CD1c-positive myeloid dendritic cell (primary cell): ENCODE data around the gene DZANK1.
"Not testable (repeated sequence)": the region's sequence is repeated elsewhere in the genome, so short reads cannot be mapped to it uniquely, and the experiment has no call there.

ENCODE experiments used
- DNase-seq: peaks from one replicate; pipeline ENCODE4 v3.0.0-alpha.2; 2016; ENCODE audit errors: extremely low spot score

Gene DZANK1

DNA sequence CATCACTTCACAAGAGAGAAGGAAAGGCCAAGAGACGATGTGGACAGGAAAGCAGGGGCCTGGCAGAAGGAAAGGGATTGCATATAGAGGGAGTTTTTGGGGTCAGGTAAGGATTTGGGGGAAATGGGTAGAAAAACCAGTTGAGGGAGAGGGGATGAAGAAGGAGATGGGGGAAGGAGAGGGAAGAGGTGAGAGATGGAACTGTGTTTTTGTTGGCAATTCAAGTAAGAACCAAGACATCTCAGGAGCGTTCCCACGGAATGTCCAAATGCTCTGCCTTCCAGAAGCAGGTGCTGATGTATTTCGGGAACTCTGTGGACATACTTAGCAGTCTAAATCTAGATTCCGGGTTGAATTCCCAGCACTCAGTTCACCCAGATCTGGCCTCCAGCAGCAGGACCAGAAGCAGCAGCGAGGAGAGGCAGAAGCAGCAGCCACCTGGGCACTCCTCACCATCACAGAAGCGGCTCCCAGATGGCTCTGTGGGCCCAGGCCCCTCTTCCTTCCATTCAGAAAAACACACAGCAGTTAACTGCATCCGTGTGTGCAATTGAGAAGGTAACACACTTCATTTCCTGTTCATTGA lies 88.8 kb downstream of the DZANK1 start:
- no peak for DNase-seq

- DNase-seq = not testable (repeated sequence)
Measured at GRCh38 chr20:18375551-18375950, 91.3 kb downstream of the DZANK1 start.

- DNase-seq = no peak
Measured at GRCh38 chr20:18372296-18372695, 94.5 kb downstream of the DZANK1 start.

DNA sequence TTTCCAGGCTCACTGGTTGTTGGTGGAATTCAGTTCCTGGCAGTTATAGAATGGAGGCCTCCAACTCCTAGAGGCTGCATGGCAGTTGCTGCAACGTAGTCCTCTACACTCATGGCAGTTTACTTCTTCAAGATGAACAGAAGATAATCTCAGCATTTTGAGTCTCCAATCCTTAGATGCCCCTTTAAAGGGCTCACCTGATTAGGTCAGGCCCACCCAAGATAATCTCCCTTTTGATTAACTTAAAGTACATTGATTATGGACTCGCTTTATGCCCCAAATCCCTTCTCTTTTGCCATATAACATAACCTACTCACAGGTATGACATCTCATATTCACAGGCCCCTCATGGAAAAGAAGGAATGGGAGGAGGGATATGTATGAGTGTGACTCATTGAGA lies 102.1 kb downstream of the DZANK1 start:
- no peak for DNase-seq

DNA sequence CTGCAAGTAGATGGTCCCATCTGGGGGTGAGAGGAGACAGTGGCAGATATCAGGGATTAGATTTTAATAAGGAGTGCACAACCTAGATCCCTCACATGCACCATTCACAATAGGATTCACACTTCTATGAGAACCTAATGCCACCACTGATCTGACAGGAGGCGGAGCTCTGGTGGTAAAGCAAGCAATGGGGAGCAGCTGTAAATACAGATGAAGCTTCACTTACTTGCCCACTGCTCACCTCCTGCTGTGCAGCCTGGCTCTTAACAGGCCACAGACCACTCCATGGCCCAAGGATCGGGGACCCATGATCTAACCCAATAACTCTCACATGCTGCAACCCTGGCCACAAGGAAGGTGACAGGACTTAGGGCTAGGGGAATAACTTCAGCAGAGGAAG lies 103.1 kb downstream of the DZANK1 start:
- DNase-seq = no peak

- DNase-seq = no peak
Measured at GRCh38 chr20:18362916-18363315, 103.9 kb downstream of the DZANK1 start.

DNA sequence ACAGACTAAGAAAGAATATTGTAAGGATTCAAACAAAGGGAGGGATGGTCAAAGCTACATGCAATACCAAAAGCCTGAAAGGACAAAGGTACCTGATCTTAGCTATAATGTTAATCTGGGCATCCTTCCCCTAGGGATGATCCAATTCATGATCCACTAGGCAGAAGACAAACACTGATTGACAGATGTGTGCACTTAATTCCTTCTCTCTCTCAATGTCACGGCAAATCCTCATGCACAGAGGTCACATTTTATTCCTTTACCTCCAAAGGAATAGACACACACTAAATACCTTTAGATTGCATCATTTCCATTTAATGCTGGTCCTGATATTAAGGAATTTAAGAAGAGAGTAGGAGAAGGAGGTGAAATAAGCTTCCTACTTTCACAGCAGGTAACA lies 105.2 kb downstream of the DZANK1 start:
- no peak for DNase-seq

- no peak for DNase-seq
Measured at GRCh38 chr20:18360635-18361034, 106.2 kb downstream of the DZANK1 start.

GRCh38 chr20:18359854-18360253 lies 107.0 kb downstream of the DZANK1 start:
- DNase-seq = no peak

DNA sequence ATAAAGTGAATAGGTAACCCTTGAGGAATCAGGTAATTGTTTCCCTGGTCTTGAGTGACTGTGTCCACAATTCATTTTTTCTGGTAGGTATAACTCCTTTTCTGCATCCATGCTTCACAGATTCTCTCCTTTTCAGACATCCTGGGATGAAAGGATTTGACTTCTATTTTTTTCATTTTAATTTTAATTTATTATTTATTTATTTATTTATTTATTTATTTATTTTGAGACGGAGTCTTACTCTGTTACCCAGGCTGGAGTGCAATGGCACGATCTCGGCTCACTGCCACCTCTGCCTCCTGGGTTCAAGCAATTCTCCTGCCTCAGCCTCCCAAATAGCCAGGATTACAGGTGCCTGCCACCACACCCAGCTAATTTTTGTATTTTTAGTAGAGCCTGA lies 117.1 kb downstream of the DZANK1 start:
- DNase-seq = not testable (repeated sequence)
